Neuronal stem cell (in vitro differentiated cells): ENCODE data around the gene GOSR2.

Source experiments
- DNase-seq: peaks from one replicate; pipeline ENCODE4 v3.0.0-alpha.2; 2013; ENCODE audit warnings: low spot score
- H2AFZ ChIP-seq: one replicate; pipeline ENCODE4 v1.6.1; 2013; ENCODE audit warnings: mild to moderate bottlenecking, low read length, inconsistent platforms
- H2AK5ac ChIP-seq: 2 replicates; pipeline ENCODE4 v1.6.1; 2013; ENCODE audit warnings: low read depth, mild to moderate bottlenecking, inconsistent platforms, low read length, moderate library complexity, mixed read lengths
- H2BK120ac ChIP-seq: 2 replicates; pipeline ENCODE4 v1.6.1; 2013; ENCODE audit warnings: low read depth, mild to moderate bottlenecking, inconsistent platforms, low read length, moderate library complexity, mixed read lengths
- H2BK12ac ChIP-seq: one replicate; pipeline ENCODE4 v1.6.1; 2013; ENCODE audit warnings: low read length, inconsistent platforms
- H2BK15ac ChIP-seq: 2 replicates; pipeline ENCODE4 v1.6.1; 2013; ENCODE audit warnings: mild to moderate bottlenecking, low read length, inconsistent platforms, mixed read lengths
- H2BK5ac ChIP-seq: one replicate; pipeline ENCODE4 v1.6.1; 2013; ENCODE audit warnings: inconsistent platforms, mild to moderate bottlenecking, low read length, moderate library complexity
- H3K14ac ChIP-seq: one replicate; pipeline ENCODE4 v1.6.1; 2013; ENCODE audit warnings: low read length, inconsistent platforms
- H3K18ac ChIP-seq: 2 replicates; pipeline ENCODE4 v1.6.1; 2013; ENCODE audit warnings: low read length, inconsistent platforms
- H3K23ac ChIP-seq: 2 replicates; pipeline ENCODE4 v1.6.1; 2013; ENCODE audit warnings: low read depth, mild to moderate bottlenecking, mixed read lengths, low read length, inconsistent platforms; ENCODE audit not compliant: poor library complexity
- H3K27ac ChIP-seq: replicated peaks from 3 replicates; pipeline ENCODE4 v1.5.1; 2013; ENCODE audit warnings: low read length, inconsistent platforms
- H3K27me3 ChIP-seq, 3 experiments: 2 replicates each; pipeline ENCODE4 v1.6.1; 2013; ENCODE audit warnings: low read length in 3 of 3, mild to moderate bottlenecking in 2 of 3, inconsistent platforms in 1 of 3, low read depth in 1 of 3, mixed read lengths in 1 of 3, moderate library complexity in 1 of 3; ENCODE audit not compliant: control insufficient read depth in 3 of 3, insufficient read depth in 3 of 3
- H3K36me3 ChIP-seq, 2 donors: replicated peaks in 1 of 2; 2 replicates each; pipeline ENCODE4 v1.6.1; 2013; ENCODE audit warnings: low read length in 2 of 2; ENCODE audit not compliant: control insufficient read depth in 2 of 2, insufficient read depth in 2 of 2
- H3K4ac ChIP-seq: 2 replicates; pipeline ENCODE4 v1.6.1; 2013; ENCODE audit warnings: inconsistent platforms, mild to moderate bottlenecking, low read length, moderate library complexity
- H3K4me1 ChIP-seq, 2 donors: 1 replicate in 1 of 2; 2 replicates in 1 of 2; pipeline ENCODE4 v1.6.1; 2013; ENCODE audit warnings: low read length in 2 of 2, low read depth in 1 of 2; ENCODE audit not compliant: control insufficient read depth in 2 of 2, insufficient read depth in 1 of 2
- H3K4me2 ChIP-seq: one replicate; pipeline ENCODE4 v1.6.1; 2013; ENCODE audit warnings: mild to moderate bottlenecking, low read length, inconsistent platforms; ENCODE audit not compliant: insufficient read depth, poor library complexity, severe bottlenecking
- H3K4me3 ChIP-seq, 2 donors: 2 replicates each; pipeline ENCODE4 v1.5.1; 2013; ENCODE audit warnings: low read length in 2 of 2, mild to moderate bottlenecking in 2 of 2, inconsistent platforms in 1 of 2, moderate library complexity in 1 of 2
- H3K79me1 ChIP-seq: one replicate; pipeline ENCODE4 v1.6.1; 2013; ENCODE audit warnings: low read depth, mild to moderate bottlenecking, inconsistent platforms, low read length, moderate library complexity
- H3K9ac ChIP-seq: one replicate; pipeline ENCODE4 v1.6.1; 2013; ENCODE audit warnings: mild to moderate bottlenecking, low read depth, low read length, inconsistent platforms; ENCODE audit not compliant: poor library complexity
- H3K9me3 ChIP-seq, 2 donors: replicated peaks in 1 of 2; 2 replicates each; pipeline versions ENCODE3 to v1.6.1; 2013; ENCODE audit warnings: low read length in 2 of 2, mild to moderate bottlenecking in 2 of 2, inconsistent platforms in 1 of 2, low read depth in 1 of 2, mixed read lengths in 1 of 2, moderate library complexity in 1 of 2; ENCODE audit not compliant: control insufficient read depth in 2 of 2, insufficient read depth in 1 of 2
- H4K8ac ChIP-seq: one replicate; pipeline ENCODE4 v1.6.1; 2013; ENCODE audit warnings: low read depth, mild to moderate bottlenecking, inconsistent platforms, low read length, moderate library complexity
- H4K91ac ChIP-seq: one replicate; pipeline ENCODE4 v1.6.1; 2013; ENCODE audit warnings: low read length, low read depth, mild to moderate bottlenecking, inconsistent platforms; ENCODE audit not compliant: poor library complexity
- WGBS, 2 donors: extraction: QIAGEN DNeasy Blood & Tissue Kit; methylation state at CpG; one replicate each; pipeline ENCODE4 v1.1.7; 2013; ENCODE audit warnings: missing lambda C conversion rate in 2 of 2, mixed read lengths in 1 of 2; ENCODE audit not compliant: insufficient read length in 2 of 2, insufficient replicate concordance in 1 of 2; ENCODE audit errors: extremely low coverage in 2 of 2; 5-methylcytosine and 5-hydroxymethylcytosine counted together

The GOSR2 gene

GRCh38 chr17:46892192-46892703 is 30.7 kb upstream of the GOSR2 start:
- no peak overlapping the region for H2BK12ac ChIP-seq

GRCh38 chr17:46894024-46894423 is 28.9 kb upstream of the GOSR2 start:
- H3K9ac ChIP-seq: no peak overlapping the region
- H2BK120ac ChIP-seq: no peak overlapping the region
- DNase-seq: no peak
- H4K8ac ChIP-seq: no peak overlapping the region
- H3K14ac ChIP-seq: no peak overlapping the region
- no peak overlapping the region for H2BK15ac ChIP-seq
- H3K4ac ChIP-seq: no peak overlapping the region
- H3K79me1 ChIP-seq: no peaks in the 10 kb centered on the region
- WGBS, 2 donors: no CpG with 5 or more reads among the region's 9 CpGs
- peaks cover 0 to 19% (median 0%) of the 10 kb centered on the region in 3 experiments for H3K27me3 ChIP-seq
- no peak overlapping the region for H3K18ac ChIP-seq
- H3K4me2 ChIP-seq: no peak overlapping the region
- no peak overlapping the region for H4K91ac ChIP-seq
- H2AFZ ChIP-seq: no peak overlapping the region
- no peak overlapping the region for H2BK5ac ChIP-seq
- H3K9me3 ChIP-seq: peaks cover 0 to 3% of the 10 kb centered on the region in 2 donors
- no peak overlapping the region for H3K23ac ChIP-seq
- H3K4me3 ChIP-seq: no peak overlapping the region
- H3K4me1 ChIP-seq: peaks cover 7 to 21% of the 10 kb centered on the region in 2 donors
- H3K27ac ChIP-seq: no peak overlapping the region
- H2BK12ac ChIP-seq: no peak overlapping the region
- no peak overlapping the region for H2AK5ac ChIP-seq
- no peaks in the 10 kb centered on the region for H3K36me3 ChIP-seq

More at GRCh38 chr17:46892192-46892703, 30.7 kb upstream of the GOSR2 start:
- Histone ChIP-seq H3K18ac (no peak overlapping the region), H2AK5ac (no peak overlapping the region), H3K4ac (no peak overlapping the region), H3K4me2 (no peak overlapping the region), H3K4me1 (peaks cover 7 to 21% of the 10 kb centered on the region in 2 donors), H3K4me3 (no peak overlapping the region), H2BK120ac (no peak overlapping the region), H3K27me3 (peaks cover 0 to 35% (median 0%) of the 10 kb centered on the region in 3 experiments), H4K91ac (no peak overlapping the region), H2BK15ac (peak overlapping the region; percentile 10), H2AFZ (no peak overlapping the region), H3K9ac (peak overlapping the region; percentile 45), H3K14ac (no peak overlapping the region), H3K36me3 (no peaks in the 10 kb centered on the region), H3K79me1 (no peaks in the 10 kb centered on the region), H3K9me3 (no peaks in the 10 kb centered on the region), H4K8ac (no peak overlapping the region), H2BK5ac (no peak overlapping the region), H3K27ac (no peak overlapping the region), H3K23ac (no peak overlapping the region)
- no CpG with 5 or more reads among the region's 4 CpGs for WGBS, 2 donors
- DNase-seq: no peak

GRCh38 chr17:46894476-46895151 is 28.3 kb upstream of the GOSR2 start:
- Histone ChIP-seq H2AK5ac (peak overlapping the region; percentile 40), H3K27me3 (peaks cover 0 to 15% (median 0%) of the 10 kb centered on the region in 3 experiments)
- WGBS, 2 donors: no CpG with 5 or more reads among the region's 29 CpGs

GRCh38 chr17:46895171-46895570 is 27.8 kb upstream of the GOSR2 start:
- DNase-seq: no peak
- H3K36me3 ChIP-seq: no peaks in the 10 kb centered on the region
- H2BK12ac ChIP-seq: no peak overlapping the region
- no peak overlapping the region for H2BK120ac ChIP-seq
- peak overlapping the region; percentile 4 for H3K23ac ChIP-seq
- H4K8ac ChIP-seq: no peak overlapping the region
- H2BK15ac ChIP-seq: no peak overlapping the region
- H3K18ac ChIP-seq: peak overlapping the region; percentile 45
- peaks cover 0 to 3% of the 10 kb centered on the region in 2 donors for H3K9me3 ChIP-seq
- no CpG with 5 or more reads among the region's 9 CpGs for WGBS, 2 donors
- H3K79me1 ChIP-seq: no peaks in the 10 kb centered on the region
- H3K4me3 ChIP-seq: no peak overlapping the region
- H3K27ac ChIP-seq: no peak overlapping the region
- H3K27me3 ChIP-seq: peaks cover 0 to 15% (median 0%) of the 10 kb centered on the region in 3 experiments
- H3K4me2 ChIP-seq: no peak overlapping the region
- H4K91ac ChIP-seq: peak overlapping the region; percentile 27
- H3K4ac ChIP-seq: no peak overlapping the region
- no peak overlapping the region for H2BK5ac ChIP-seq
- peak overlapping the region; percentile 40 for H2AK5ac ChIP-seq
- peak overlapping the region; percentile 14 for H3K14ac ChIP-seq
- peaks cover 2 to 12% of the 10 kb centered on the region in 2 donors for H3K4me1 ChIP-seq
- H2AFZ ChIP-seq: peak overlapping the region; percentile 47
- no peak overlapping the region for H3K9ac ChIP-seq

More at GRCh38 chr17:46894476-46895151, 28.3 kb upstream of the GOSR2 start:
- Histone ChIP-seq H2AFZ (peak overlapping the region; percentile 47), H2BK12ac (no peak overlapping the region), H3K4ac (no peak overlapping the region), H3K79me1 (no peaks in the 10 kb centered on the region), H3K4me2 (no peak overlapping the region), H3K14ac (peak overlapping the region; percentile 14), H2BK5ac (no peak overlapping the region), H4K8ac (no peak overlapping the region), H3K9me3 (peaks cover 0 to 3% of the 10 kb centered on the region in 2 donors), H2BK15ac (no peak overlapping the region), H2BK120ac (no peak overlapping the region), H3K18ac (peak overlapping the region; percentile 45), H3K36me3 (no peaks in the 10 kb centered on the region), H3K4me1 (peaks cover 7 to 18% of the 10 kb centered on the region in 2 donors), H3K23ac (peak overlapping the region; percentile 4), H4K91ac (peak overlapping the region; percentile 27), H3K4me3 (no peak overlapping the region), H3K9ac (peak overlapping the region; percentile 24), H3K27ac (no peak overlapping the region)
- DNase-seq: no peak
